GM19023 (cell line): ENCODE results near the gene HES2.
"Not testable (repeated sequence)": the region's sequence is repeated elsewhere in the genome, so short reads cannot be mapped to it uniquely, and the experiment has no call there.

ENCODE experiments used
- ATAC-seq: cut with Tn5 transposase; IDR thresholded peaks from one replicate; pipeline ENCODE4 v1.9.1; 2021; ENCODE audit warnings: mild to moderate bottlenecking, moderate library complexity; ENCODE audit not compliant: unreplicated experiment

Gene HES2

DNA sequence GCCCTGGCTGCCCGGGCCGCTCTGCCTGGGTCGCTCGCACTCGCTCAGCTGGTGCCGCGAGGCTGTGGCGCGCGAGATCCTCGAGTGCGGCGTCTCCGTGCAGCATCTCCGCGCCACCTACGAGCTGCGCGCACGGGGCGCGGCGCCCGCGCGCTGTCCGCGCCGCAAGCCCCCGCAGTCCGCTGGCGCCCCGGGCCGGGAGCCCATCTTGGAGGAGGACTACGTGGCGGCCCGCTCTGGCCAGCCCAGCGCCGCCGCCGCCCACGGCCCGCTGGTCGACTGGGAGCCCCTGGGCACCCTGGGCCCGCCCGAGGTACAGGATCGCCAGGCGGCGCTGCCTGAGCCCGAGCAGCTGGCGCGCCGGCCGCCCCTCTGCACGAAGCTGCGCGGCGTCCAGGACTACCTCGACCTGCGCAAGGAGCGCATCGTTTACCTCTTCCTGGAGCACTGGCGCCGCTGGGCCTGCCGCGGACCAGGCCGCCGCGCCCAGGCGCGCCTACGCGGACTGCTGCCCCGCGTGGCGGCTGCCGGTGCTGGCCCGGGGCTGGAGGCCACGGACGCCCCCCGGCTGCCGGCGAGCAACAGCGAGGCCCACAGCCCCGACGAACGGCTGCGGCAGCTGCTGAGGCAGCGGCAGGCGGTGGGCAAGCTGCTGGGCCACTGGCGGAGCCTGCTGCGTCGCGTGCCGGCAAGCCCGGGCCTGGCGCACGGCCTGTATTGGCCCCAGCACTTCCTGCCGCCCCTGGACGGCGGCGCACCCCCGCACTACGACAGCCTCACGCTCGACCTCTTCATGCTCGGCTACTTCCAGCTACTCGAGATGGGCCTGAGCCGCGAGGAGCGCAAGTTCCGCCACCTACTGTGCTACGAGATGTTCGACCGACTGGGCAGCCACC is 35.4 kb upstream of the HES2 start:
- ATAC-seq = no peak

GRCh38 chr1:6453895-6454855 is 34.5 kb upstream of the HES2 start:
- not testable (repeated sequence) for ATAC-seq

DNA sequence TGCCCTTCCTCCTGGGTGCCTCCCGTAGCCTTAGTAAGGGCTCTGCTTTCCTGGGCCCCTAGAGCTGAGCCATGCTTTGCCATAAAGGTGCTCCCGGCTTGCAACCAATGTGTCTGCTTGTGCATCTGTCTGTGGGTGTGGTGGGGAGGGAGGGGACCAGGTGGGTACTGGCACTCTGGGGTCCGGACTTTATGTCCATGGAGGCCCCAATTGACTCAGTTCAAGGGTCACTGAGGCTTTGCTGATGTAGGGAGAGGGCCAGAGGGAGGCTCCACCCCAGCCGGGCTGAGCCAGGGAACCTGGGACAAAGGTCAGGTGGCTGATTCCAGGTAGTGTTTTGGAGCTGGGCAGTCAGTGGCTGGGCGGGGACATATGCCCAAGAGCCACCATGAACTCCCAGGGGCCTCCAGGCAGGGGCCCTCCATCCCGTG is 31.2 kb upstream of the HES2 start:
- no peak for ATAC-seq

- ATAC-seq = not testable (repeated sequence)
Observed at GRCh38 chr1:6450486-6450885, 30.8 kb upstream of the HES2 start.

- no peak for ATAC-seq
Observed at GRCh38 chr1:6450005-6450450, 30.3 kb upstream of the HES2 start.

- ATAC-seq = no peak
Observed at GRCh38 chr1:6448749-6449631, 29.3 kb upstream of the HES2 start.

- ATAC-seq = no peak
Observed at GRCh38 chr1:6447818-6448748, 28.4 kb upstream of the HES2 start.

DNA sequence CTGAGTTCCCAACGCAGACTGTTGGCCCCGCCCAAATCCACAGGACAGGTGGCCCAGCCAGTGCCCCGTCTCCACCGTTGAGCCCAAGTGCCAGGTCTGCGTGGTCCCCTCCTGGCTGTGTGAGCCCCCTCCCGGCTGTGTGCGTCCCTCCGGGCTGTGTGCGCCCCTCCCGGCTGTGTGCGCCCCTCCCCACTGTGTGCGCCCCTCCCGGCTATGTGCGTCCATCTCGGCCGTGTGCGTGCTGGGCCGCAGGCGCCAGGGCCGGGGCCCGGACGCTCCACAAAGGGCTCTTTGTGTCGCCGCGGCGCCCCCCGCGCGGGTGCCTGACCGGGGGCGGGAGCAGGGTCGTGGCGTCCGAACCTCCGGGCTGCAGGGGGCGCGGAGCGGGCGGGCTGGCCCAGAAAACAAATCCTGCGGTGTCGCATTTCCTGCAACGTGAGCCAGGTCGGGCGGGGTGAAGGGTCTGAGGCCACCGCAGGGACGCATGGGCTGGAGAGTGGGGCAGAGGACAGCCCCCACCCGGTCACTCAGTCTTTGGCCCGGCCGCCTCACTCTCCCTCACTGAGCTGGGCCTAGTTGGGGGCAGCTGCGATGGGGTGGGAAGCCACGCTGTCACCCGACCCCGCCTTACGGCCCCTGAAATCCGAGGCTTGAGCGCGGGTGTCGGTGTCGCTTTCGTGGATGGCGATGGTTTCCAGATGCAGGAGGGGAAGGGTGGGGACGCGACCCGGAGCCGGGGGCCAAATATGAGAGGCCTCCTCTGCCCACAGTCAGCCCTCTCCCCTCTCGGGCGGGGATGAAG is 27.5 kb upstream of the HES2 start:
- no peak for ATAC-seq

DNA sequence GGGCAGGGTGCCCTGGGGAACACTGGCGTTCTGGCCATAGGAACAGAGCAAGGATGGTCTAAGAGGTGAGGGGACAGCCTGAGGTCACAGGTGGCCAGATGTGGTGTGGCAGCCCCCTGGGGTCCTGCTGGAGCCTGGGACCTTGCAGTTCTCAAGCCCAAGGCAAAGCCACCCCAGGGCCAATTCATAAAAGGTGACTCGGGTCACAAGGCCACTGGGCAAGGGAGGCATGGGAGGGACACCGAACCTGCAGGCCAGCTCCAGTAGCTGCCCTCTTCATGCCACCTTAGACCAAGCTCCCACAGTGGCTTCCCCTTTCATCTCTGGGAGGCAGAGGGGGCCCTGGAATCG is 26.9 kb upstream of the HES2 start:
- ATAC-seq = no peak

DNA sequence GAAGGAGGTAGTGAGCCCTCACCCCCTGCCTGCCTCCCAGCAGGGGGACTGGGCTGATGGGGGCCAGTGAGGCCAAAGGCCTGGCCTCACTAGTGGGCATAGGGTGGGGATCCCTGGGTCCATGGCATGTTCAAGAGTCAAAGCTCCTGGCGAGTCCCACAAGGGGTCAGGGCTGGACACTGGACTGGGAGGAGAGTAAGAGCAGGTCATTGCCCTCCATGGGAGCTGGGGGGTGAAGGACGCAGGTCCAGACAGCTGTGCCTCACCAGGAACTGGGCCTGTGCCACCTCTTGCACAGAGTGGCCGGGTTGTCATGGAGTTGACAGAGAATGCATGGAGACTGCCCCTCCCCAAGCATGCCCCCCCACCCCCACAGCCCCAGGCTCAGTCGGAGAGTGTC is 26.2 kb upstream of the HES2 start:
- ATAC-seq = not testable (repeated sequence)

GRCh38 chr1:6445062-6445763 is 25.5 kb upstream of the HES2 start:
- ATAC-seq = no peak

DNA sequence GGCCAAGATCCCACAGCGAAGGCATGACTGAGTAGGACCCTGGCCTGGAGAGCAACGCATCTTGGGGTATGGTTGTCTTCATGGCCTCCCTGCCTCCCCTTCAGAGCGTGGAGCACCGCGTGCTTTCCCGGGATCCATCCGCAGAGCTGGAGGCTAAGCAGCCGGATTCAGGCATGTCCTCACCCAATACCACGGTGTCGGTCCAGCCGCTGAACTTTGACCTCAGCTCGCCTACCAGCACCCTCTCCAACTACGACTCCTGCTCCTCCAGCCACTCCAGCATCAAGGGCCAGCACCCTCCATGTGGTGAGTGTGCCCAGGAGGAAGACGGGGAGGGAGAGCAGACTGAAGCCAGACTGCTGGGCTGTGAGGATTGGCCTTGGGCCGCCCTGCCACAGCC is 24.7 kb upstream of the HES2 start:
- ATAC-seq = no peak

DNA sequence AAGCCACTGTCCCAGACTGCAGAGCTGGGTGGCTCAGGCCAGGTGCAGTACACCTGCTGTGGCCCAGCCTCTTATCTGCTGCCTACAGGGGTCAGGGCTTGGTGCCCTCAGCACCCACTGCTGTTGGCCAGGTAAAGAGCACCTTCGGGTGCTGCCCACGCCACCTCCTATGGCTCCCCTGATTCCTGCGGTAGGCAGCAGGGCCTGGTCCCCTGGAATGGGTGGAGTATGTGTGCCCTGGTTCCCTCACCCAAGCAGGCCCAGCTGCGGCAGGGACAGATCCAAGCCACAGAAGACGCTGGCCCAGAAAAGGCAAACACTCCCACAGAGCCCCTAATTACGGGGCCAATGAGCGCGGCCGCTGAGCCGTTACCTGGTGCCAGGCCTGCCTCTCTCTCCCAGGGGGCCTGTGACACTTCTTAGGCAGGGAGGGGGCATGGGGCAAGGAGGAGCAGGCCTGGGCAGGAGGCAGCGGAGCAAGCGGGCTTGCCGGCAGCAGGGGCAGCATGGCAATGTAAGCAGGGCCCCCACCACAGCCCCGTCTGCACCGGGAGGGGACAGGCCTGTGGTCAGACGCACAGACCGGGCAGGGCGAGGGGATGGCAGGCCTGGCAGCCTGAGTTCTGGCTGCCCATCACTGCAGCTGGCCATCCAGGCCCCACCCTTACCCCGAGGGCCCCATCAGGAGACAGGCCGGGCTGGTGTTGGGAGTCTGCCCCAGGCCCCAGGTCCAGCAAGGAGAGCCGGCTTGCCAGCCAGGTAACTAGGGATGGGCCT is 23.8 kb upstream of the HES2 start:
- ATAC-seq = no peak

DNA sequence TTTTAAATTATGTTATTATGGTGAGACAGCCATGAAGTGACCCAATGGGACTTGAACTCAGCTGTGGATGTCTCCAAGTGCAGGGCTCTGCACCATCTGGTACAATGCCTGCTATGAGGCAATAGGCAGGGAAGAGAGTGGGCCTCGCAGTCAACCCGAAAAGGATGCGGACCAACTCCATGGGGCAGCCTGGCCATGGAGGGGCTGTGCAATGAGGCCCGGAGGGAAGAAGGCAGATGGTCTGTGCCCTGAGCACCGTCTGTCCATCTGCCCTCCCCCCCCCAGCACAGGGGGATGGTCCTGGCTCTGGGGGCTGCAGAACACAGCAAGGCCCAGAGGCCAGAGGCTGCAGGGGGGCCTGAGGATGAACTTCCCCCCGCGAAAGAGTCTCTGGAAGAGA is 21.9 kb upstream of the HES2 start:
- ATAC-seq = no peak

- no peak for ATAC-seq
Observed at GRCh38 chr1:6440198-6441126, 20.7 kb upstream of the HES2 start.

DNA sequence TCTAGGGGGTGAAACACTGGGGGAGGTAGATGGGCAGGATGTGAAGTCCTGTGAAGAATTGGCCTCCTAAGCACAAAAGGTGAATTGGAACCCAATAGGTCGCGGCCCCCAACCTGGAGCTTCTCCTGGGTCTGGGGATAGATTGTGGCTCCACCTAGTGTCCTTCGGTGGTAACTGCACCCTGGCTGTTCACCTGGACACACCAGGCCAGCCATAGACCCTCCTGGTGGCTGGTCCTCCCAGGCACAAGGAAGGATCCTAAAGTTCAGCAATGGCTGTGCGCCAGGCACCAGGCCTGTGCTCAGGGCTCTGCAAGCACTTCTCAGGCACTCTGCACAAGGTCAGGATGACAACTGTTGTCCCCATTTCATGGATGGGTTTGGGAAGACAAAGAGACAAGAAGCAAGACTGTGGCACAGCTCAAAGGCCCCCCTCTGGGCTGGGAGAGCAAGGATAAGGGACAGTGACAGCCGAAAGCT is 18.4 kb upstream of the HES2 start:
- no peak for ATAC-seq
